Hematopoietic multipotent progenitor cell treated with erythropoietin and hydrocortisone succinate and interleukin-3 and kit ligand, for 4 days (in vitro differentiated cells): ENCODE measurements around the gene GIMAP5.
A peak's percentile ranks its signal among the peaks of the same experiment; 100 is the strongest.

ENCODE experiments used
- DNase-seq: peaks from one replicate; pipeline ENCODE4 v3.0.0-alpha.2; 2015

The GIMAP5 gene

DNA sequence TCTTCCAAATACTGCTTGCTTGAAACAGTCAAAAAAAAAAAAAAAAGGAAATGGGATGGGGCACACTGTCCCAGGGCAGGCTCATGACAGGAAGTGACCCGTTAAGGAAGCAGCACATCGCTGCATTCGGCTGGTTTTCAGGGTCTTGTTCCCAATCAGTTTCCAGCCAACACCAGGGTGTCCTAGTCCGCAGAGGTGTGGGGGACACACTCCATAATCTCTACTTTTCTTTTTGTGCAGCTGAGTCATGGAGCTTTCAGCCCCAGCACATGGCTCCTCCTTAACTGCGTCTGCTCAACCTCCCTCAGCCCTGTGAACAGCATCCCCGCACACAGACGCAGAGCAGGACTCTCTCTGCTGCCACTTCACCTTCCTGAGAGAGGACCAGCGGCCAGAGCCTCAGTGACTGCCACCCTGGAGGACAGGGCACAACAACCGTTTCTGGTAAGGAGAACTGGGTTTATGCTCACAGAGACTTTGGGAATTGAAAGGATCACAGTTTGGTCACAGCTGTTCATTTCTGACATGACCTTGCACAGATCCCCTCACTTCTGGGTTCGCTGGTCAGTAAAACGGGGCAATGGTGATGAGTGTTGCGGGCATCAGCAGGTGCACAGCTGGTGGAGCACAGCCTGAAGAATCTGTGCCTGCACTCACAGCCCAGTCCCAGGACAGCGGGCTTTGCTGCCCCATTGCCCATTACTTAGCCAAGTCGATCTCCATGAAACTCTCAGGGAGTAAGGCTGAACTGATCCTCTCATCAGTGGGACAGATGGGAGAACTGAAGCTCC, at the start of gene GIMAP5:
Gene GIMAP5 (plus strand): TSS at position 154 of the 791 bp plus-strand sequence. CDS start 3,467 bp downstream, outside the sequence.
- DNase-seq: peak; percentile 33

- no peak for DNase-seq
Measured at GRCh38 chr7:150688630-150689029, 48.6 kb upstream of the GIMAP5 start.

DNA sequence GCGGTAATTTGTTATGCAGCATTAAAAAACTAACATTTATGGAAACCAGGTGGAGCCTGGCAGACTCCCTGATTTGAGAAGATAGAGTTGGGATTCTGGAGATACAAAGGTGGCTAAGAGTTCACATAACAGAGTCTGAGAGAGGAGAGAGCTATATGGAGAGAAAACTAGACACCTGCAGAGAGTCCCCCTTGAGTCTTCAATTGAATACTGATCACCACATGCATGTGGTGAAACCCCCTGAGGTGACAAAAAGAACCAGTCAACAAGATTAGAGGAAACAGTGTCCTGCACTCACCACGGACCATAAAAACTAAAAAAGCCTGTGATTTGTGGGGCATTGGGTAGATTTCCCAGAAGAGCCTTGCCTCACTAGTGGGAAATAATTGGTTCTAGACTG, 41.6 kb upstream of the GIMAP5 start:
- DNase-seq: no peak

DNA sequence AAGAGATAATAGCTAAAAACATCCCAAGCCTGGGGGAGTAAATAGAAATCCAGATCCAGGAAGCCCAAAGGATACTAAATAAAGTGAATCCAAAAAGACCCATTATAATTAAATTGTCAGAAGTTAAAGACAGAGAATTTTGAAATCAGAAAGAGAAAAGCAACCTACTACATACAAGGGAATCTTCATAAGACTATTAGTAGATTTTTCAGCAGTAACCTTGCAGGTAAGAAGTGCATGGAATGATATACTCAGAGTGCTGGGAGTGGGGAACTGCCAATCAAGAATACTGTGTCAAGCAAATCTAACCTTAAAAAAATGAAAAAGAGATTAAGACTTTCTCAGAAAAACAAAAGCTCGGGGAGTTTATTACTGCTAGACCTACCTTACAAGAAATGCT, 34.0 kb upstream of the GIMAP5 start:
- DNase-seq: no peak

- DNase-seq: no peak
Measured at GRCh38 chr7:150715293-150715692, 21.9 kb upstream of the GIMAP5 start.

- no peak for DNase-seq
Measured at GRCh38 chr7:150715738-150716137, 21.5 kb upstream of the GIMAP5 start.

- peak; percentile 84 for DNase-seq
Measured at GRCh38 chr7:150716368-150716767, 20.9 kb upstream of the GIMAP5 start, which contains the start of gene GIMAP1. Gene GIMAP1 (plus strand): TSS chr7:150716613. CDS start chr7:150719048, 2,435 bp downstream.

DNA sequence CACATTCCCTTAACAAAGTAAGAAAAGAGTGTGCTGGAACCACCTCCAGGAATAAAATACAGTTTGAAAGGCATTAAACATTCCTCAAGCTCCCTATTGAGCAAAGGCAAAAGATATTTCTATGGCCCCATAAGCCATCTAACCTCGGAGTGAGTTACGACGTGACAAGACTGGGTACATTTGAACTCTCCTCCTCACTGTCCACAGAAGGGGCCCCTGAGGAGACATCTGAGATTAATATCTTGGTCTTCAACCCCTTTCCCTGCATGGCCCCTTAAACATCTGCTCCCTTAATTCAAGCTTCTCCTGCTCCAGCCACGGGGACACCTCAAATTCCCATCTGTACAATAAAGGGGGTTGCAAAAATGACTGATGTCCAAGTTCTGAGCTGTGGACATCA, 20.3 kb upstream of the GIMAP5 start:
- no peak for DNase-seq

DNA sequence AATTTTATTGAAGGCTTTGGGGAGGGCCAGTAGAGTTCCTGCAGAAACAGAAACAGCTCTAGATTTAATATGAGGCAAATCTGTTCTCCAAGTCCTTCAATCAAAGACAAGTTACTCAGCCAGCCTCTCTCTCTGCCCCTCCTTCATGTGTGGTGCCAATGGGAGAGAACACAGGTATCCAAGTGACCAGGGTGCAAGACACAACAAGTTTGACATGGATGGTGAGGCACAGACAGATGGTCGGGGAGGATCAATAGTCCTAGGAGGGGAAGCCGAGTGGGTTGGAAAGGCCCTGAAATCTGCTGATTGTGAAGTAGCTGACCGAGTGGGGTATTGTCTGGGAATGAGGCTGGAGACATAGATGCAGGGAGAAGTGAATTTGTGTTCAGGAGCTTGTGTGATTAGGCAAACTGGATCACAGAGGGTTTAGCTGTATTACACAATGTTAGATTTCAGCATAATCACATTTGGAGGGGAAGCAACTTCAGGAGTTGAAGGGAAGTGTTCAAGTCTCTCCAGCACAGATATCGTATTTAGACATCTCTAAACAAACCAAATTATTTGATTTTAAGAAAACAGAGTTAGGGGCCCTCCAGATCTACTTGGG, 19.3 kb upstream of the GIMAP5 start:
- DNase-seq: peak; percentile 38

DNA sequence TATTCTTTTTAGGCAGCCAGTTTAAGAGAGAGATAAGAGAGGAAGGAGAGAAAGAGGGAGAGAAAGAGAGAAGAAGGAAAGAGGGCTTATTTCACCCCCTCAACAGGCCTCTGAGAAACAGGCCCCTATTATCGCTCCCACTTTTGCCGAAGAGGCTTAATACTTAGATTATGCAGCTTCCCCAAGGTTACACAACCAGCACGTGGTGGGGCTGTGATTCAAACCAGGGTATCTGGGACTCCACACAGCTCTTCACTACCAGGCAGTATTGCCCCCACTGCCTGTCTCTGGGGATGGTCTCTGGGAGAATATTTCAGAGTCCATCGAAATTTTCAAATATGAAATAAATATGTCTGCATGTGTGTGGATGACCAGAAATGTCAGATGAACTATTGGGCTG, 17.8 kb upstream of the GIMAP5 start:
- DNase-seq: no peak

GRCh38 chr7:150719960-150720891, 17.0 kb upstream of the GIMAP5 start:
- no peak for DNase-seq

- DNase-seq: no peak
Measured at GRCh38 chr7:150721970-150722373, 15.2 kb upstream of the GIMAP5 start.

GRCh38 chr7:150722431-150722931, 14.7 kb upstream of the GIMAP5 start:
- DNase-seq: no peak

DNA sequence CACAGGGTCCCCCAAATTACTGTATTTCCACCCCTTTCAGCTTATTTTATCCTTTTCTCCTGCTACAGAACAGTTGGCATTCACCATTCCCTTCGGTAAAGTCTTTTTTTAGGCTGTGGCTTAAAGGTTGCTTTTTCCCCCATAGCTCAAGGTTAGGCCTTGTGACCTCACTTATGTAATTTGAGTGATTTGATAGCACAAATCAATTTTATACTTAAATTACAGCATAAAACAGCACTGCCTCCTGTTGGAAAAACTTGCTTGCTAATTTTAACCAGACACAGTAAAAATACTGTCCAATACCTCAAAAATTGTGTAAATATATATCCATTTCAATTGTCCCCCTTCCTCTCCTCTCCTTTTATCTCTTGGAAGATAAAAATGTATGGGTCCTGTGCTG, 13.8 kb upstream of the GIMAP5 start:
- no peak for DNase-seq

GRCh38 chr7:150727381-150727780, 9.8 kb upstream of the GIMAP5 start:
- no peak for DNase-seq

DNA sequence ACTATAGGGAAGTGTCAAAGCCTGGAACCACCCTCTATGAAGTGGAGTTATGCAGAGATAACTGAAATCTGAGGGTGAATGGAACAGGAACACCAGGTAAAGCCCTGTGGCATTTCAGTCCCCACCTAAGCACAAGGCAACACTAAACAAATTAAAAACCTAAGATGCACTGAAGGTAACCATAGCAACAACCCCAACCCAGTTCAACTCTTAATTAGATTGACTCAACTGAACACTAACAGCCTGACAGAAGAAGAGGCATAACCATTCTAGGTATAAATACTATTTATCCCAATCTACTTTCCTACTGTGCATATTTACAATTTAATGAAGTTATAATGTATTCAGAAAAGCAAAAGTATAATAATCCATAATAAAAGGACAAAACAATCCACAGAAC, 9.2 kb upstream of the GIMAP5 start:
- DNase-seq: no peak

GRCh38 chr7:150728609-150729008, 8.6 kb upstream of the GIMAP5 start:
- DNase-seq: no peak

GRCh38 chr7:150731916-150732315, 5.3 kb upstream of the GIMAP5 start:
- DNase-seq: no peak

- DNase-seq: no peak
Measured at GRCh38 chr7:150732786-150733481, 4.3 kb upstream of the GIMAP5 start.

DNA sequence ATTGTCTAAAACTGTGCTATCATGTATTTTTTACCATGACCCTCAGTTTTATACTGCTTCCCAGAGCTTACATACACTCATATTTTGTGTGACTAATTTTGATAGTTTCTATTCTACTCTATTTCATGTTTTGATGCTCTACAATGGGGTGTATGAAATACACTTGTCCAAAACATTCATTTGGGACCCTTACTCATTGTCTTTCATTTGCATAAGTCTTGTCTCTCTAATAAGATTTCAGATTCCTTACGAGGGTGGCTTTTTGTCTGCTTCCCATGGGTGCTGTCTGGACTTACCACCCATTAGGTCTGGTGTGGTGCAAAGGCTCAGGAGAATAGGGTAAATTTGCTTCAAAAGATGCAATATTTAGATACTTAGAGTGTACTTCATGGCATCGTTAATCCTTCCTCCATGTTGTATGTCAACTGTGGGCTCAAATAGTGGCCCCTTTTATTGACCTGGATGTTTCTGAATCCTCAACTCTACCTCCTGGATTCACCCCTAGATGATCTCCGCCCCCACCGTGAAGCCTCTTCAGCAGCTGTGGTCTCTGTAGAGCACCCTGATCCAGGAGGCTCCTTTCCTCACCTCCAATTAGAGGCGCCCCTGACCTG, 3.6 kb upstream of the GIMAP5 start:
- DNase-seq: no peak

DNA sequence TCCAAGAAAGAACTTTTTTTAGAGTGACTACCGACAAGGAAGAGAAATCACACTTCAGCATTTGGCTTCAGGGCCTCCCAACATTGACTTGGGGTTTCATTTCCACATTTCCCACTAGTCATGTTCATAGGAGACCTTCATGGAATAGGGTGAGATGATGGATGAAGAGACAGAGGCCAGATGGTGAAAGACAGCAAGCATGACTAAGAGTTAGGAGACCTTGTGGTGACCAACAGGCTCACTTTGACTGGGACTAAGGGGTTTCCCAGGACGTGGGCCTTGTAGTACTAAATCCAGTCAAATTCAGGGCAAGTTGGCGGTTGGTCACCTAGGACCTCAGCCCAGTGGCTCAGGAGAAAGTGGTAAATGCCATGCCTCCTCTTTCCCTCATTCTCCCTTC, 3.0 kb upstream of the GIMAP5 start:
- DNase-seq: no peak
